Measurements from ENCODE around the gene NELL1.

The NELL1 gene

DNA sequence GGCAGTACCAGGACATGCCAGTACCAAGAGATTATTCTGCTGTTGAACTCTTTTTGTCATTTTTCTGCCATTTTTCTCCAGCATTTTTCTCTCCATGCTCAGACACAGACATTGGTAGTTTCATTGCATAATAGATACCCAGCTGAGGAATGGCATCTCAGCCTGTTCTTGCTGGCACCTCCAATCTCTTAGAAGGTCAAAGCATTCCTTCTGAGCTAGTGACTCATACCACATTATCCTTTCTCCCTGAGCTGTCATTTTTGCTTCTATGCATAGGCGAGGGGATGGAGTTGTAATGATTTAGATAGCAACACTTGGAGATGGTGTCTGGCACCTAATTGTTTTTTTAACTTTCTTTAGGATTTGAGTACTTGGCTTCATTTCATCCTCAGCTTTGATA is 321.1 kb downstream of the NELL1 start:
- no peak for DNase-seq
- TF ChIP-seq, protein P1, sequence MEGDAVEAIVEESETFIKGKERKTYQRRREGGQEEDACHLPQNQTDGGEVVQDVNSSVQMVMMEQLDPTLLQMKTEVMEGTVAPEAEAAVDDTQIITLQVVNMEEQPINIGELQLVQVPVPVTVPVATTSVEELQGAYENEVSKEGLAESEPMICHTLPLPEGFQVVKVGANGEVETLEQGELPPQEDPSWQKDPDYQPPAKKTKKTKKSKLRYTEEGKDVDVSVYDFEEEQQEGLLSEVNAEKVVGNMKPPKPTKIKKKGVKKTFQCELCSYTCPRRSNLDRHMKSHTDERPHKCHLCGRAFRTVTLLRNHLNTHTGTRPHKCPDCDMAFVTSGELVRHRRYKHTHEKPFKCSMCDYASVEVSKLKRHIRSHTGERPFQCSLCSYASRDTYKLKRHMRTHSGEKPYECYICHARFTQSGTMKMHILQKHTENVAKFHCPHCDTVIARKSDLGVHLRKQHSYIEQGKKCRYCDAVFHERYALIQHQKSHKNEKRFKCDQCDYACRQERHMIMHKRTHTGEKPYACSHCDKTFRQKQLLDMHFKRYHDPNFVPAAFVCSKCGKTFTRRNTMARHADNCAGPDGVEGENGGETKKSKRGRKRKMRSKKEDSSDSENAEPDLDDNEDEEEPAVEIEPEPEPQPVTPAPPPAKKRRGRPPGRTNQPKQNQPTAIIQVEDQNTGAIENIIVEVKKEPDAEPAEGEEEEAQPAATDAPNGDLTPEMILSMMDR (IDR thresholded peaks at IDR 0.05): no peak
- Histone ChIP-seq H3K36me3 (no peaks in the 10 kb centered on the region), H3K27ac (no peak overlapping the region), H3K27me3 (no peaks in the 10 kb centered on the region), H3K9me3 (no peaks in the 10 kb centered on the region), H3K4me1 (no peaks in the 10 kb centered on the region), H3K4me3 (no peak overlapping the region)
- intact Hi-C loops (cut with DNase I; ENCODE audit: low total_unique reads): no loop called here

DNA sequence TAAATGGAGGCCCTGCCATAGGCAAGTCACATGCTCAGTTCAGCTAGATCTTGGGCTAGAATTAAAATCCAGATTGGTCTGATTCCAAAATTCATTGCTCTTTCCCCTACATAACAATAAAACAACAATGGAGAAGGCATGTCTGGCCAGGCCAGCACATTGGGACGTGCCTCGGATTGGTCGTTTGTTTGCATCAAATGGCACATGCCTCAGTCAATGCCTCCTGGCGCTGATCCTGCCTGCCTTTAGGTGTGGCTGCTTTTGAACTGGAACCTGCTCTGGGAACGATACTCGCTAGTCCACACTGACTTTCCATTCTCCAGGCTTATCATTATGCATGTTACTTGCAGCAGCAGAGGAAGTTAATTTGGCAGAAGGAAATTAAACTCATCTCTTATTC is 322.1 kb downstream of the NELL1 start:
- Histone ChIP-seq H3K4me3 (no peak overlapping the region), H3K4me1 (no peaks in the 10 kb centered on the region), H3K9me3 (no peaks in the 10 kb centered on the region), H3K27me3 (no peaks in the 10 kb centered on the region), H3K36me3 (no peaks in the 10 kb centered on the region), H3K27ac (no peak overlapping the region)
- TF ChIP-seq, protein P1 (IDR thresholded peaks at IDR 0.05): no peak
- intact Hi-C loops (cut with DNase I; ENCODE audit: low total_unique reads): no loop called here
- no peak for DNase-seq

DNA sequence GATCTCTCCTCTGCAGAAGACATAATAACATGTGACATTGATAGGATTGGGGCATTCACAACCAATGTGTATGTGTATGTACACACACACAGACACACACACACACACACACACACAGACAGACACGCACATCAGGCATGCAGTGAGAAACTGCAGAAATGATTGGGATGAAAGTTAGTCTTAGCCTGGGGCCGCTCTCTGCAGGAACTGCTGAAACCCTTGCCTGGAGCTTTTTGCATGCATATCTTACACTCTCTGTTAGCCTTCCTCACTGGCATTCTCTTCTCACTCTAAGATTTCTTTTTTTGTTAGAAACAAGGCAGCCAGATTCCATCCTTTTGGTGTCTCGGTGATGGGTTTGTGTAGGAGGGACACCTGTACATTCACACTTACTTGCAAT is 337.9 kb downstream of the NELL1 start:
- no peak overlapping the region for H3K27ac ChIP-seq
- no peak for DNase-seq
- peaks cover 0 to 6% (median 5%) of the 10 kb centered on the region in 3 donors for H3K9me3 ChIP-seq
- H3K4me3 ChIP-seq: no peak overlapping the region
- TF ChIP-seq, protein P1 (IDR thresholded peaks at IDR 0.05): no peak
- no peaks in the 10 kb centered on the region for H3K4me1 ChIP-seq
- intact Hi-C loops (cut with DNase I; ENCODE audit: low total_unique reads): no loop called here
- no peaks in the 10 kb centered on the region for H3K36me3 ChIP-seq
- H3K27me3 ChIP-seq: no peaks in the 10 kb centered on the region

DNA sequence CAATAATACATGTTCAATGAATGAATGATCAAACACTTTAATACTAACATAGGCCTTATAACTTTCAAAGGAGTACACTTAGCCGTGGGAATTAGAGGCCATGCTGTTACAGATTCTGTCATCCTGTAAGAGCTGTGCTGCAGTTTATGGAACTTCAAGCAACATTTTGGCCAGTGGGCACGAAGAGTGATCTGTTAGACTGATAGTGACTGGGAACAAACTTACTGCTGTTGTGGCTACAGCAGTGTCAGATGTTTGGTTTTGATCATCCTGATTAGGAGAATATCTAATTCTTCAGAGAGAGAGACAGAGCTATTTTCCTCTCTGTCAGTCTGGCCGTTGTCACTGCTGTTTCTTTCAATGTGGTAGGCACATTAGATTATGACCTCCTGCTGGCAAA is 348.9 kb downstream of the NELL1 start:
- H3K36me3 ChIP-seq: no peaks in the 10 kb centered on the region
- no peak for DNase-seq
- no peak overlapping the region for H3K27ac ChIP-seq
- intact Hi-C loops (cut with DNase I; ENCODE audit: low total_unique reads): no loop called here
- H3K9me3 ChIP-seq: no peaks in the 10 kb centered on the region
- TF ChIP-seq, protein P1 (IDR thresholded peaks at IDR 0.05): no peak
- no peaks in the 10 kb centered on the region for H3K27me3 ChIP-seq
- H3K4me1 ChIP-seq: no peaks in the 10 kb centered on the region
- no peak overlapping the region for H3K4me3 ChIP-seq

DNA sequence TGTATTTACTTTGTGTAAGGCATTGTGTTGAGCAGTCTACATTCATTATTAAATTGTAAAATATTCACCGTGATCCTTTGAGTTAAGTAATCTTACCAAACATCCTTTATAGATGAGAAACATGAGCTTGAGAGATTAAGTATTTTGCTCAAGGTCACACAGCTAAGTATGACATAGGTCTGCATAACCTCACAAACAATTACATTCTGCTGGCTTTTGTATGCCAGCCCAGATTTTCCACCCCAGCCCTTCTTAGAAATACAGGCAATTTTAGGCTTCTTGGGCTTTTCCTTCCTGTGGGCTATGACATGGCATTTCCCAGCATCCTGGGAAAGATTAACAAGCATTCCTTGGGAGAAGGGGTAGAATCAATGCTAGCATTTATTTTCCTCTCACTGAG is 357.3 kb downstream of the NELL1 start:
- no peak overlapping the region for H3K27ac ChIP-seq
- no peaks in the 10 kb centered on the region for H3K4me1 ChIP-seq
- TF ChIP-seq, protein P1 (IDR thresholded peaks at IDR 0.05): no peak
- DNase-seq: no peak
- H3K27me3 ChIP-seq: no peaks in the 10 kb centered on the region
- H3K4me3 ChIP-seq: no peak overlapping the region
- intact Hi-C loops (cut with DNase I; ENCODE audit: low total_unique reads): no loop called here
- no peaks in the 10 kb centered on the region for H3K36me3 ChIP-seq
- no peaks in the 10 kb centered on the region for H3K9me3 ChIP-seq

DNA sequence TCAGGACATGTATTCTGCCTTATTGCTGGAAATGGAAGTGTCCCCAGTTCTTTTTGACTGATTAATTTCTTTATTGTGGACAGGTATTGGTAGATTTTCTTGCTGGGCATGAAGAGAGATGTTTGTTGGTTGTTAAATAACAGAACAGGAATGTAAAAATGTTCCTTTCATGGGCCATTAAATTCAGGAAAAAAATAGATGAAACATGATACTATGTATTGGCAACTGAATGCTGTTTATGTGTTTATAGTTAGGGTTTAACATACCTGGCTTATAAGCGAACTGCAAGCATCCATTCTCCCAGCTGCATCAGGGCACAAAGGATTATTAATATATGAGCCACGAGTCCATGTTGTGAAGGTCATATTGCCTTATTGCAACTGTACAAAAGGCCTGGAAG is 368.5 kb downstream of the NELL1 start:
- TF ChIP-seq, protein P1 (IDR thresholded peaks at IDR 0.05): no peak
- H3K27ac ChIP-seq: no peak overlapping the region
- H3K27me3 ChIP-seq: no peaks in the 10 kb centered on the region
- H3K9me3 ChIP-seq: no peaks in the 10 kb centered on the region
- H3K36me3 ChIP-seq: no peaks in the 10 kb centered on the region
- H3K4me3 ChIP-seq: no peak overlapping the region
- DNase-seq: no peak
- intact Hi-C loops (cut with DNase I; ENCODE audit: low total_unique reads): no loop called here
- H3K4me1 ChIP-seq: no peaks in the 10 kb centered on the region

Data from tibial artery (tissue), 4 donors.